Aorta (tissue), 5 donors: ENCODE measurements around the gene TTN. TPM values are rescaled to one million over a fixed set of nuclear protein-coding genes. Genes with fewer than 3 reads are reported as not detected.
A peak's percentile ranks its signal among the peaks of the same experiment; 100 is the strongest.

ENCODE experiments used
- ATAC-seq: fragments of 200-7000 bp; cut with Tn5 transposase; one replicate; pipeline ENCODE4 v1.9.1; 2022; ENCODE audit warnings: moderate library complexity; ENCODE audit not compliant: low FRiP score
- DNase-seq, 2 donors: peaks; one replicate each; pipeline ENCODE4 v3.0.0-alpha.2; 2020
- H3K27ac ChIP-seq, 2 donors: one replicate each; pipeline ENCODE4 v1.5.1; 2013; ENCODE audit warnings: low read length in 2 of 2, mild to moderate bottlenecking in 2 of 2, moderate library complexity in 2 of 2, control low read depth in 1 of 2, inconsistent platforms in 1 of 2, low read depth in 1 of 2
- H3K27me3 ChIP-seq, 2 donors: one replicate each; pipeline ENCODE4 v1.6.1; 2013; ENCODE audit warnings: control low read depth in 1 of 2, low read length in 1 of 2, mild to moderate bottlenecking in 1 of 2, moderate library complexity in 1 of 2; ENCODE audit not compliant: insufficient read depth in 2 of 2, control insufficient read depth in 1 of 2
- H3K36me3 ChIP-seq, 2 donors: one replicate each; pipeline ENCODE4 v1.6.1; 2013; ENCODE audit warnings: control low read depth in 1 of 2, low read length in 1 of 2, mild to moderate bottlenecking in 1 of 2; ENCODE audit not compliant: insufficient read depth in 2 of 2, control insufficient read depth in 1 of 2
- H3K4me1 ChIP-seq, 2 donors: one replicate each; pipeline ENCODE4 v1.6.1; 2013; ENCODE audit warnings: low read length in 2 of 2, control low read depth in 1 of 2, mild to moderate bottlenecking in 1 of 2, moderate library complexity in 1 of 2; ENCODE audit not compliant: insufficient read depth in 2 of 2, control insufficient read depth in 1 of 2
- H3K4me3 ChIP-seq, 2 donors: one replicate each; pipeline ENCODE4 v1.5.1; 2013; ENCODE audit warnings: low read length in 2 of 2, control low read depth in 1 of 2, mild to moderate bottlenecking in 1 of 2
- H3K9me3 ChIP-seq: one replicate; pipeline ENCODE4 v1.6.1; 2013; ENCODE audit warnings: mild to moderate bottlenecking, low read length; ENCODE audit not compliant: control insufficient read depth
- WGBS, 2 donors: extraction: QIAGEN DNeasy Blood & Tissue Kit; methylation state at CpG; one replicate each; pipeline ENCODE4 v1.1.7; 2013; 5-methylcytosine and 5-hydroxymethylcytosine counted together
- intact Hi-C, 2 donors: fragments of 100-400 bp; cut with DNase I; formaldehyde crosslinking; loops; one replicate each; pipeline versions ENCODE4 v1.14.2 to v1.15.0; 2022
- long read RNA-seq, 2 donors: library from polyadenylated mRNA; unstranded; transcript quantifications; one replicate each; pipeline ENCODE4 v2.0.0, GENCODE V29; 2020 to 2021
- polyA plus RNA-seq, 2 donors: library from polyadenylated mRNA; stranded (reverse); fragments of 200-250 nt; gene quantifications; one replicate each; pipeline ENCODE4 v1.2.3, GENCODE V29; 2013
- total RNA-seq, 2 donors: library from RNA; stranded (reverse); fragmentation: NEBNext Ultra II Directional; extraction: Animal tissue kit (Norgen Biotek cat#: 25700); gene quantifications; one replicate each; pipeline ENCODE4 v1.2.1, GENCODE V29; 2021
- donor health status: healthy with polysubstance abuse.
- donor health status: Bipolar disorder and iron deficiency.
- donor health status: DM: no; HTN: no; CAD: no.
- donor health status: DM: no; HTN: no; CAD: no.
- donor health status: DM: yes; HTN: yes; CAD: no.

The TTN gene
- total RNA-seq, result 10 to 100 TPM in 1 of 2 donors, 1 to 10 TPM in 1; 4.8 to 41.7 TPM
- 1 to 10 TPM in 1 of 2 donors, under 1 TPM in 1; 0.63 to 1.3 TPM for polyA plus RNA-seq
- long read RNA-seq, donor 1, partial matches to known transcripts, result 3 of 8 reads
- long read RNA-seq, donor 1, other reads (novel, unspliced or antisense), result 5 of 8 reads
- long read RNA-seq, donor 2, partial matches to known transcripts, result 6 of 18 reads
- long read RNA-seq, donor 2, other reads (novel, unspliced or antisense), result 12 of 18 reads

DNA sequence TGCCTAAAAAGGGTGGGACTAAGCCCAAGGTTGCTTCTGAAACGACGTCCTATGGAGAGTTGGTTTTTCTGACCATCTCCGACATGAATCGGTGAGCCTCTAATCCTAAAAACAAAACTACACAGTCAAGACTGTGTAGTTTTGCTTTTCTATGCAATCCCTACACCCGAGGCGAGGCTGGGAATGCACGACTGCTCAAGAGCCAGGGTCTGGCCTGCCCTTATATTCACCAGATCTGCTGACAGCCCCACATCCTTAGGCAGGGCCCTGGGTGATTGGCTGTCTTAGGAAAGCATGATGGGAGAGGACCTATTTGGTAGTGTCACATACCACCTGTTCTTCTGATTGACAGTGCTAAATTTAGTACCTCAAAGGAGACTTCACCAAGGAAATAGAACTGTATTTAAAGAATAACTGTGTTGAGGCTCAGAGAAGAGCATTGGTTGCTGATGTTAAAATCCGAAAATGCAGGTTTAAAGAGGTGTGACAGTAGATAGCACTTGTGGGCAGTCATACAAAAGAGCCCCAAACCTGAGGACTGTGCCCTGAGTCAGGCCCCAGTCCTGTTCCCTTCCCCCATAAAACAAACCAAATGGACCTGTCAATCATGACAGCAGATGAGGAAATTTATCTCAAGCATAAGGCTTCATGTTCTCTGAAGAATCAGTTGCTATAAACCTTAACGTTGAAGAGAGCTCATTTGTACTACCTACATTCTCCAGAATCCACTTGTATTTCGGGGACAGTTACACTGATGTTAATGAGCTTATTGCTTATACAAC is at the start of gene TTN:
Gene TTN, minus strand, starts transcription at position 197 of the 782 bp plus-strand sequence. CDS start 2,781 bp downstream, outside the sequence.
- Histone ChIP-seq H3K4me1 (peaks cover 0 to 1% of the 10 kb centered on the region in 2 donors), H3K27me3 (no peaks in the 10 kb centered on the region), H3K4me3 (no peak within 1 kb of the TSS), H3K9me3 (no peaks in the 10 kb centered on the region), H3K36me3 (no peaks in the 10 kb centered on the region), H3K27ac (no peak within 1 kb of the TSS)
- ATAC-seq (no peak), DNase-seq (no peak)
- WGBS, 2 donors, result 93 to 95% methylated on average over 10 of the region's 10 CpGs
- intact Hi-C loops, result no loop called here

DNA sequence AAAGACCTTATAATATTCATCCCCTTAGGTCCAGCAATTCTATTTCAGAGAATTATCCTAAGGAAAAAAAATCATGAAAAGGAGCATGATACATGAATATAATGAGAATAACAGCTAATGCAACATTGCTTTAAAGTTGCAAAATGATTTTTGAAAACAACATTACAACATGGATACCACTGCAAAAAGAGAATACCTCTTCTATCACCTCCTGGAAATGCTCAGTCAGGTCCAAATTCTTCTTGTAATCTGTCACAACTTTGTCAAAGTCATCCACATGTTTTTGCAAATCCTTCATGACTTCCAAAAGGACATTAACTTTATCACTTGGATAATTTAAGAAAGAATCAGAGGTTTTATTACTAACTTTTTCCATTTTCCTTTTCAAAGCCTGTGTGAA is 47.9 kb upstream of the TTN start:
- no peaks in the 10 kb centered on the region for H3K27me3 ChIP-seq
- no peak overlapping the region for H3K27ac ChIP-seq
- DNase-seq (no peak), ATAC-seq (no peak)
- intact Hi-C loops, result no loop called here
- H3K4me1 ChIP-seq, result peaks cover 0 to 2% of the 10 kb centered on the region in 2 donors
- no peaks in the 10 kb centered on the region for H3K9me3 ChIP-seq
- H3K36me3 ChIP-seq, result no peaks in the 10 kb centered on the region
- no peak overlapping the region for H3K4me3 ChIP-seq

DNA sequence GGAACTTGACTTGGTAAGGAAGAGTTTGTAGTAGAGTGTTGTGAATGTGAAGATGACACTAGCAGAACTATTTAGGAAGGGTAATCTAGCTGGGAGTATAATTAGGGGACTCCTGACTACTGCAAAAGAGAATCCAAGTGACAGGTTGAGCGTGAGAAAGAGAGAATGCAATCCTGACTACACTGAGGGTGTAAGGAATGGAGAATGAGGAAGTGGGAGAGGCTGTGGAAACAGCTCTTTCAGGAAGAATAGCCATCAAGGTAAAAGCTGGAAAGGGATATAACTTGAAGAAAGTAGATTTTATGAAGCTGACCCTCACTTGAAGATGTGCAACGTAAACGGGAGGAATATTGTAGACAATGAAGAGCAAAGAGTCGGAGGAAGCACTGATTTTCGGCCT is 41.1 kb upstream of the TTN start:
- ATAC-seq, result no peak
- H3K4me3 ChIP-seq, result no peak overlapping the region

DNA sequence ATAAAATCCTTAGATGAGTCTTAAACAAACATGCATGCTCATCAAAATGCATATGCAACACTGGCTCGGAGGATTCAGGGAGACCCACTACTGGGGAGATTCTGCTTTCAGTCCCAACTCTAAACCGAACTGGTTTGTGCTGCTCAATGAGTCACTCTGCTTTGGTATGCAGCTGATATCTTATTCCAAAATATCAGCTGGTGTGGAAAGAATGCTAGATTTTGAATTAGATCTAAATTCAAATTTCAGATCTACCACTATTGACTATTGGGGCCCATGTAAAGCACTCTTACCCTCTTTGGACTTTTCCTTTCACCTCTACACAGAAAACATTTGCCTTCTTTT is 39.2 kb upstream of the TTN start:
- WGBS, 2 donors, result 33 to 35% methylated on average over 2 of the region's 2 CpGs
- no peak for DNase-seq
- no peak overlapping the region for H3K4me3 ChIP-seq
- H3K4me1 ChIP-seq, result peaks cover 0 to 4% of the 10 kb centered on the region in 2 donors
- no peaks in the 10 kb centered on the region for H3K36me3 ChIP-seq
- H3K27me3 ChIP-seq, result no peaks in the 10 kb centered on the region
- intact Hi-C loops, result loop anchor here in 1 of 2 donors (5.0 kb wide), 1 partner anchor 44 kb away; no protein-coding TSS in a partner anchor
- ATAC-seq, result no peak
- no peaks in the 10 kb centered on the region for H3K9me3 ChIP-seq
- H3K27ac ChIP-seq, result peak overlapping the region in 1 of 2 donors; percentile 3

More for the DNA sequence above, 41.1 kb upstream of the TTN start:
- no peaks in the 10 kb centered on the region for H3K27me3 ChIP-seq
- H3K27ac ChIP-seq, result no peak overlapping the region
- no peaks in the 10 kb centered on the region for H3K9me3 ChIP-seq
- DNase-seq, result no peak
- intact Hi-C loops, result loop anchor here in 1 of 2 donors (5.0 kb wide), 1 partner anchor 46 kb away; no protein-coding TSS in a partner anchor
- WGBS, 2 donors, result 97% methylated on average over 5 of the region's 5 CpGs
- H3K4me1 ChIP-seq, result peaks cover 0 to 6% of the 10 kb centered on the region in 2 donors
- no peaks in the 10 kb centered on the region for H3K36me3 ChIP-seq

DNA sequence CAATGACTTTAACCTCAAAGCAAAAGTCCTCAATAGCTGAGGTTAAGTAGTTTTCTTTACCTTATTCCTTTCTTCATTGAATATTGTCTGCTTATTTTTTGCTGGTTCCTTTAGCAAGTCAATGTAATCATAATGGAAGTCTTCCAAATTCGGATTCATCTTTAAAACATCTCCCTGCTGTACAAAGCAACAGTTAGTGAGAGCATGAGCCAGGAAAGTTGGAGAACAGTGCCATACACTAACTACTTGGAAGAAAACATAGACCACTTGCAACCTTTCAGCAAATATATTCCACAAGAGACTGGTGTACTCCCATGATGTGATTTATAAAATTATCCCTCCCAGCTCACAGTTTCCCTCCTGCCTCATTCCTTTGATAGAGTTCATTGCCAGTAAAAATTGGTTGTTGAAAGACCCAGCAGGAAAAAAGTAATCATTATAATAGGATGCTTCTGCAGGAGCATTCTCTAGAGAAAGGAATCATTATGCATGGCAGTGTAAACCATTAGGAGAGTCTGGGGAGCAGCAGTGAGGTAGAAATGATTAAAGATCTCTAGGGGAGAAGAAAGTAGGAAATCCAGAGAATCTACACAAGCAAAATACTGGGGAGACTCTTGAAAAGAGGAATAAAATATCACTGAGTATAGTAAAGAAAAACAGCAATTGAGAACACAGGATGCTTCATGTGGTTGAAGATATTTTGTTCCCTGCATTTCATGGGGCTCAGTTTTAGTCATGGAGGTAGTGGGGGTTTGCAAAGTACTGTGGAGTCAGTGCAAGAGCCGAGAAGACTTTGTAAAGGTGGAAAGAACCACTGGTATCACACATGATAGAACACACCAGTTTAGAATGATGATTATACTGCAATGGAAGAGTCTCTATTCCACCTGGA is 38.6 kb upstream of the TTN start:
- intact Hi-C loops, result loop anchor here in 1 of 2 donors (5.0 kb wide), 1 partner anchor 44 kb away; no protein-coding TSS in a partner anchor
- ATAC-seq, result peak; percentile 48
- DNase-seq, result no peak

DNA sequence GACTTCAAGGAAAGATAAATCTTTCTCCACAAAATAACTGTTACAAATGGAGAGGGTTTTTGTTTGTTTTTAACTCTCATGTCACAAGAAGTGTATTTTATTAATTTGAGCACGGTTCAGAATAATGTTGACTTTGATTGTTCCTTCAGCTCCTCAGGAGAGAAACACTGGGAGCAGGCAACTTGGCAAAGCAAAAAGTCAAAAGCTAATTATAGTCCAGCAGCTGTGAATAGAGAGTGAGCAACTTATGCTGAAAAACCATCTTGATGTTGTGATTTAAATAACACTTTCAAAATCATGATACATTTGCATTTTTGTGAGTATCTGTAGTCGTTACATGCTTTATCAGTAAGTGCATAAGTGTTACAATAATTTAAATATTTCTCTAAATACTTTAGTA is 37.5 kb upstream of the TTN start:
- Histone ChIP-seq H3K27me3 (no peaks in the 10 kb centered on the region), H3K4me3 (no peak overlapping the region), H3K36me3 (no peaks in the 10 kb centered on the region), H3K9me3 (no peaks in the 10 kb centered on the region), H3K4me1 (peaks cover 0 to 4% of the 10 kb centered on the region in 2 donors), H3K27ac (peak overlapping the region in 1 of 2 donors; percentile 43)
- intact Hi-C loops, result loop anchor here in 1 of 2 donors (5.0 kb wide), 1 partner anchor 42 kb away; no protein-coding TSS in a partner anchor
- no peak for ATAC-seq
- no peak for DNase-seq
- WGBS, 2 donors, result 9 to 10% methylated on average over 2 of the region's 2 CpGs

More for the DNA sequence above, 38.6 kb upstream of the TTN start:
- Histone ChIP-seq H3K27ac (peak overlapping the region in 1 of 2 donors; percentile 87), H3K4me1 (peaks cover 0 to 4% of the 10 kb centered on the region in 2 donors), H3K9me3 (no peaks in the 10 kb centered on the region), H3K27me3 (no peaks in the 10 kb centered on the region), H3K4me3 (no peak overlapping the region), H3K36me3 (no peaks in the 10 kb centered on the region)
- WGBS, 2 donors, result 43 to 51% methylated on average over 2 of the region's 2 CpGs

DNA sequence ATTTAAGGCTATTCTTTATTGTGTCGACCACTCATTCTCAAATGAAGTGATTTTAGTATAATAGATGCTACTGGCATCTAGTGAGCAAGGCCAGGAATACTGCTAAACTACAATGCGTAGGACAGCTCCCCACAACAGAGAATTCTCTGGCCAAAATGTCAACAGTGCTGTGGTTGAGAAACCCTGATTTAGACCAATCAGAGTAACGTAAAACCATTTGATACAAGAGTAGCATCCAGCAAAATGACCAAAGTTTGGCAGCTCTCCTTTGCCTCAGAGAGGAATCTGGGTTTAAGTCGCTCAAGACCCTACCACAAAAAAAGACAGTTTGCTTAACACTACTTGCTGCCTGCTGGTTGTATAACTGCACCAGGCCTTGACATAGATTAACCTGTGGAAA is 37.0 kb upstream of the TTN start:
- H3K4me1 ChIP-seq, result peaks cover 0 to 4% of the 10 kb centered on the region in 2 donors
- H3K27me3 ChIP-seq, result no peaks in the 10 kb centered on the region
- H3K4me3 ChIP-seq, result no peak overlapping the region
- peak overlapping the region; percentile 37 to 43 for H3K27ac ChIP-seq
- 23 to 35% methylated on average over 4 of the region's 4 CpGs for WGBS, 2 donors
- H3K9me3 ChIP-seq, result no peaks in the 10 kb centered on the region
- ATAC-seq (no peak), DNase-seq (no peak)
- intact Hi-C loops, result no loop called here
- H3K36me3 ChIP-seq, result no peaks in the 10 kb centered on the region

DNA sequence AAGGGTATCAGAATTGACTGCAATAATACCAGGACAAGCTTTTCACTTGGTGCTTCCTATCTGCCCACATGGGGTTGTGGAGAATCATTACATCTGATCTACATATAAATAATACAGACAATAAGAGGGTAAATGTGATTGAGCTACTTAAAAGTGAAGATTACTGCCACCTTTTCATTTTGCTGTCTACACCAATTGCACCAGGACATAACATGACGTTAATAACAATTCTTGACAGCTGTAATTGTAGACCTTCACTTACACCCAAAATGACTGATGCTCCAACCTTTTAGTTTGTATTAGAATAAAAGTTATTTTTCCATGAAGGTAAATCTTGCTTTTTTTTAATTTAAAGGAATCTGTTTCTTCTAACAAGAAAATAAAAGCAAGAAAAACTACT is 36.5 kb upstream of the TTN start:
- intact Hi-C loops, result no loop called here
- no peak overlapping the region for H3K4me3 ChIP-seq
- no peak overlapping the region for H3K27ac ChIP-seq
- no peaks in the 10 kb centered on the region for H3K36me3 ChIP-seq
- 76 to 84% methylated on average over 1 of the region's 1 CpG for WGBS, 2 donors
- ATAC-seq (no peak), DNase-seq (no peak)
- H3K9me3 ChIP-seq, result no peaks in the 10 kb centered on the region
- no peaks in the 10 kb centered on the region for H3K27me3 ChIP-seq
- H3K4me1 ChIP-seq, result peaks cover 0 to 4% of the 10 kb centered on the region in 2 donors
